Caco-2 (cell line): ENCODE results near the gene TCP11. TPM values are rescaled to one million over a fixed set of nuclear protein-coding genes. Genes with fewer than 3 reads are reported as not detected.

Experiments
- BruUV-seq: library from RNA; stranded (reverse); fragments of 400-500 nt; replicated peaks from 2 replicates; lab custom pipeline; 2021; lab: Mats Ljungman, UMichigan
- CTCF ChIA-PET: fragments of 300-600 bp; sonication (Branson Sonifier 250); formaldehyde crosslinking; loops from one replicate; lab custom pipeline; 2022; ENCODE audit warnings: antibody characterized with exemption; lab: Charles Lee
- POLR2A ChIA-PET: fragments of 300-600 bp; sonication (Branson Sonifier 250); formaldehyde crosslinking; loops from one replicate; lab custom pipeline; 2022; ENCODE audit warnings: antibody characterized with exemption; lab: Charles Lee
- DNase-seq, 2 experiments: peaks; one replicate each; pipeline versions ENCODE4 v3.0.0 to v3.0.0-alpha.2; 2020 to 2022
- H3K27me3 ChIP-seq: replicated peaks from 2 replicates; pipeline ENCODE4 v1.6.0; 2011; ENCODE audit warnings: low read length; ENCODE audit not compliant: control insufficient read depth, insufficient read depth
- H3K36me3 ChIP-seq: 2 replicates; pipeline ENCODE4 v1.5.1; 2011; ENCODE audit warnings: low read length; ENCODE audit not compliant: control insufficient read depth, insufficient read depth
- H3K4me1 ChIP-seq: fragments of 250-450 bp; sonication (Bioruptor Pico); 2 replicates; pipeline ENCODE4 v1.5.1; 2020; ENCODE audit warnings: mild to moderate bottlenecking
- H3K4me3 ChIP-seq: 2 replicates; pipeline ENCODE4 v1.5.1; 2011; ENCODE audit warnings: low read depth, mild to moderate bottlenecking, control low read depth, low read length
- H3K9me3 ChIP-seq: fragments of 250-450 bp; sonication (Bioruptor Pico); 2 replicates; pipeline ENCODE4 v1.5.1; 2020; ENCODE audit warnings: mild to moderate bottlenecking, moderate library complexity
- H3K27ac Mint-ChIP-seq: one replicate; pipeline ENCODE4 v1.8.0; 2022; ENCODE audit warnings: mixed read lengths; ENCODE audit not compliant: unreplicated experiment
- H3K27me3 Mint-ChIP-seq: one replicate; pipeline ENCODE4 v1.8.0; 2022; ENCODE audit warnings: mixed read lengths; ENCODE audit not compliant: insufficient read depth, unreplicated experiment
- H3K36me3 Mint-ChIP-seq: one replicate; pipeline ENCODE4 v1.8.0; 2022; ENCODE audit warnings: mild to moderate bottlenecking, mixed read lengths; ENCODE audit not compliant: insufficient read depth, unreplicated experiment
- H3K4me1 Mint-ChIP-seq: one replicate; pipeline ENCODE4 v1.8.0; 2022; ENCODE audit warnings: low read depth, mixed read lengths; ENCODE audit not compliant: unreplicated experiment
- H3K4me3 Mint-ChIP-seq: one replicate; pipeline ENCODE4 v1.8.0; 2022; ENCODE audit warnings: mild to moderate bottlenecking, moderate library complexity, mixed read lengths; ENCODE audit not compliant: unreplicated experiment
- H3K9me3 Mint-ChIP-seq: one replicate; pipeline ENCODE4 v1.8.0; 2022; ENCODE audit warnings: mixed read lengths; ENCODE audit not compliant: unreplicated experiment
- intact Hi-C: fragments of 100-400 bp; cut with micrococcal nuclease; formaldehyde crosslinking; loops from one replicate; pipeline ENCODE4 v1.10.0; 2022; ENCODE audit not compliant: unreplicated experiment
- total RNA-seq: library from RNA; stranded (reverse); gene quantifications from 2 replicates; pipeline ENCODE4 v1.2.3, GENCODE V29; 2022
- TF ChIP-seq, protein P1 (sequence below), 2 experiments: fragments of 200-600 bp in 1 of 2; IDR thresholded peaks; 1 replicate in 1 of 2; 2 replicates in 1 of 2; pipeline versions ENCODE4 v1.5.1 to v1.8.0; 2011 to 2022; ENCODE audit warnings: antibody characterized with exemption in 1 of 2, control low read depth in 1 of 2, inconsistent platforms in 1 of 2, low read depth in 1 of 2, low read length in 1 of 2, mild to moderate bottlenecking in 1 of 2, moderate library complexity in 1 of 2; ENCODE audit not compliant: insufficient read depth in 1 of 2, severe bottlenecking in 1 of 2, unreplicated experiment in 1 of 2

TCP11 gene
- total RNA-seq, 1 experiment from 2014 or later, result not detected

DNA sequence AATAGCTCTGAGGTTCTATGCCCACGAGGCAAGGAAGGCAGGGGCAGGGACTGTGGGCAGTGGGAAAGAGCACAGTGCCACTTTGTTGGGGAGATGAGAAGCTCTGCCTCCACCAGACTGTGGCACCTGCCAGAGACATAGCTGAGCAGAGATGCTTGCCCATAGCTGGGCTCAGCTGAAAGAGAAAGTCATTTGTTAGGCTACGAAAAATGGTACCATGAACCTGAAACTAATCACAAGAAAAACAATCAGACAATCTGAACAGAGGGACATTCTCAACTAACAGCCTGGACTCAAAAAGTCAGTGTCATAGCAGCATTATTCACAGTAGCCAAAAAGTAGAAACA is 32.9 kb upstream of the TCP11 start:
- Mint-ChIP-seq H3K36me3 (no peaks in the 10 kb centered on the region), H3K9me3 (peaks cover 10% of the 10 kb centered on the region), H3K4me3 (no peak overlapping the region), H3K27me3 (no peaks in the 10 kb centered on the region), H3K4me1 (no peaks in the 10 kb centered on the region), H3K27ac (no peak overlapping the region)
- Histone ChIP-seq H3K4me1 (no peaks in the 10 kb centered on the region), H3K27me3 (no peaks in the 10 kb centered on the region), H3K9me3 (no peaks in the 10 kb centered on the region), H3K36me3 (no peaks in the 10 kb centered on the region), H3K4me3 (no peak overlapping the region)
- POLR2A ChIA-PET, result no interaction called here
- TF ChIP-seq, protein P1, sequence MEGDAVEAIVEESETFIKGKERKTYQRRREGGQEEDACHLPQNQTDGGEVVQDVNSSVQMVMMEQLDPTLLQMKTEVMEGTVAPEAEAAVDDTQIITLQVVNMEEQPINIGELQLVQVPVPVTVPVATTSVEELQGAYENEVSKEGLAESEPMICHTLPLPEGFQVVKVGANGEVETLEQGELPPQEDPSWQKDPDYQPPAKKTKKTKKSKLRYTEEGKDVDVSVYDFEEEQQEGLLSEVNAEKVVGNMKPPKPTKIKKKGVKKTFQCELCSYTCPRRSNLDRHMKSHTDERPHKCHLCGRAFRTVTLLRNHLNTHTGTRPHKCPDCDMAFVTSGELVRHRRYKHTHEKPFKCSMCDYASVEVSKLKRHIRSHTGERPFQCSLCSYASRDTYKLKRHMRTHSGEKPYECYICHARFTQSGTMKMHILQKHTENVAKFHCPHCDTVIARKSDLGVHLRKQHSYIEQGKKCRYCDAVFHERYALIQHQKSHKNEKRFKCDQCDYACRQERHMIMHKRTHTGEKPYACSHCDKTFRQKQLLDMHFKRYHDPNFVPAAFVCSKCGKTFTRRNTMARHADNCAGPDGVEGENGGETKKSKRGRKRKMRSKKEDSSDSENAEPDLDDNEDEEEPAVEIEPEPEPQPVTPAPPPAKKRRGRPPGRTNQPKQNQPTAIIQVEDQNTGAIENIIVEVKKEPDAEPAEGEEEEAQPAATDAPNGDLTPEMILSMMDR (IDR thresholded peaks at IDR 0.05; ENCODE audit: insufficient read depth in 1 of 2, low read depth in 1 of 2, low read length in 1 of 2, severe bottlenecking in 1 of 2, unreplicated experiment in 1 of 2), result no peak
- CTCF ChIA-PET, result interaction anchor here (0.6 kb wide), 1 partner anchor 24 kb away, joined by 3 read pairs; no protein-coding TSS in a partner anchor
- BruUV-seq, result no TSS peak
- no peak for DNase-seq
- intact Hi-C loops, result no loop called here

DNA sequence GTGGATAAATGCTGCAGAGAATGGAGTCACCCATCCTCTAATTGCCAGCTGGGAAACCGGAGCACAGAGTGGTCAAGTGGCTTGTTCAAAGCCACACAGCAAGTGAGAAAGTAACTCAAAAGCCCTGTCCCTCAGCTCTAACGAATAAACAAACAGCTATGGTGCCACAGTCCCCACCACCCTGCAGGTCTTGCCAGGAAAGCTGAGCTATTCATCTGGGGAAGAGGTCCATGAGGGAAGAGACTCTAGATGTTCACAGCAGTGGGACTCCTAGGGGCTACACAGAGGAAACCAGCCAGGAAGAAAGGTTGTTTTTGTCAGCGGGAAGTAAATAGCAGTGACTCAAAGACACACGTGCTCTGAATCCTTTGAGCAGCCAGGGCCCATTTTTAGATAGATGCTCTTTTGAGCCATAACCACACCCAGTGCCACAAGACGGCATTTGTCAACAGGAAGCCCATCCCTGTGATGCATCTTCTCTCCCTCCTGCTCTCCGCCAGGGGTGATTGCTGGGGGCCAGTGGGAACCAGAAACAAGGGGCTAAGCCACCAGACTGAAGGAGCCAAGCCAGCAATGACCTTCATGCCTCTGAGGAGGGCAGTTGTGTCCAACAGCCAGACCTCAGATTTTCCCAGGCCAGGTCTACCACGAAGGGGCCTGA is 32.4 kb upstream of the TCP11 start:
- Histone ChIP-seq H3K4me3 (no peak overlapping the region), H3K36me3 (no peaks in the 10 kb centered on the region), H3K4me1 (no peaks in the 10 kb centered on the region), H3K9me3 (no peaks in the 10 kb centered on the region), H3K27me3 (no peaks in the 10 kb centered on the region)
- BruUV-seq, result no TSS peak
- Mint-ChIP-seq H3K36me3 (no peaks in the 10 kb centered on the region), H3K4me3 (no peak overlapping the region), H3K4me1 (no peaks in the 10 kb centered on the region), H3K9me3 (peaks cover 10% of the 10 kb centered on the region), H3K27me3 (no peaks in the 10 kb centered on the region), H3K27ac (no peak overlapping the region)
- ChIA-PET POLR2A (interaction anchor here (0.9 kb wide), 1 partner anchor 32 kb away, joined by 3 read pairs; no protein-coding TSS in a partner anchor), CTCF (no interaction called here)
- intact Hi-C loops, result no loop called here
- TF ChIP-seq, protein P1 (IDR thresholded peaks at IDR 0.05; ENCODE audit: insufficient read depth in 1 of 2, low read depth in 1 of 2, low read length in 1 of 2, severe bottlenecking in 1 of 2, unreplicated experiment in 1 of 2), result no peak
- no peak for DNase-seq

DNA sequence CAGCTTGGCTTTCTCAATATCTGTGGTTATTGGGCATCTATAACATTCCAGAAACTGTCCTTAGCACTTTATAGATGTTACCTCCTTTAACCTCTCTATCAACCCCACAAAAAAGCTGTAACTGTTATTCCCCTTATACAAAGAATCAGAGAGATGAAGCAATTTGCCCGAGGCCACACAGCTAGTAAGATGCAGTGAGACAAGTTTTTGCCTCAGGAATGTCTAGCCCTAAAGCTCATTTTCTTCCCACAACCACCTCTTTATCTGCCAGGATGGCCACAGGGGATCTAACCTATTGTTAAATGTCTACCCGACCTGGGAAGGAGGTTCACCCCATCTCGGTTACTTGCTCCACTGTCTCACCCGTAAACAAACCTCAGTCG is 31.9 kb upstream of the TCP11 start:
- H3K4me1 ChIP-seq, result no peaks in the 10 kb centered on the region
- BruUV-seq, result no TSS peak
- Mint-ChIP-seq H3K36me3 (no peaks in the 10 kb centered on the region), H3K4me1 (no peaks in the 10 kb centered on the region), H3K4me3 (no peak overlapping the region), H3K27me3 (no peaks in the 10 kb centered on the region), H3K9me3 (peaks cover 10% of the 10 kb centered on the region), H3K27ac (no peak overlapping the region)
- H3K27me3 ChIP-seq, result no peaks in the 10 kb centered on the region
- intact Hi-C loops, result no loop called here
- TF ChIP-seq, protein P1 (IDR thresholded peaks at IDR 0.05; ENCODE audit: insufficient read depth in 1 of 2, low read depth in 1 of 2, low read length in 1 of 2, severe bottlenecking in 1 of 2, unreplicated experiment in 1 of 2), result no peak
- CTCF ChIA-PET, result no interaction called here
- no peak overlapping the region for H3K4me3 ChIP-seq
- no peaks in the 10 kb centered on the region for H3K9me3 ChIP-seq
- DNase-seq, result no peak
- no peaks in the 10 kb centered on the region for H3K36me3 ChIP-seq
- POLR2A ChIA-PET, result interaction anchor here (0.9 kb wide), 1 partner anchor 32 kb away, joined by 3 read pairs; no protein-coding TSS in a partner anchor
